Activated T-helper 2 cell treated with anti-CD3 and anti-CD28 coated beads, Interferon-gamma antibody, Interleukin-2, Interleukin-4, amounts not matched to agents 10 μg/mL and 5 μg/mL and 100 μg/mL, durations not matched to agents 14 hours and 24 hours and 36 hours (primary cell): ENCODE data around the gene EIF4E. TPM values are rescaled to one million over a fixed set of nuclear protein-coding genes. Genes with fewer than 3 reads are reported as not detected.
"Not testable (repeated sequence)": the region's sequence is repeated elsewhere in the genome, so short reads cannot be mapped to it uniquely, and the experiment has no call there.

Source experiments
- DNase-seq: peaks from one replicate; pipeline ENCODE4 v3.0.0; 2021; ENCODE audit warnings: low spot score
- H3K27ac Mint-ChIP-seq: one replicate; pipeline ENCODE4 v1.8.0; 2021; ENCODE audit warnings: mixed read lengths
- H3K27me3 Mint-ChIP-seq: one replicate; pipeline ENCODE4 v1.8.0; 2021; ENCODE audit warnings: low read depth, mixed read lengths
- H3K36me3 Mint-ChIP-seq: one replicate; pipeline ENCODE4 v1.8.0; 2021; ENCODE audit warnings: low read depth, mixed read lengths
- H3K4me1 Mint-ChIP-seq: one replicate; pipeline ENCODE4 v1.8.0; 2021; ENCODE audit warnings: low read depth, mixed read lengths
- H3K4me3 Mint-ChIP-seq: one replicate; pipeline ENCODE4 v1.8.0; 2021; ENCODE audit warnings: low read depth, mild to moderate bottlenecking, moderate library complexity, mixed read lengths
- H3K9me3 Mint-ChIP-seq: one replicate; pipeline ENCODE4 v1.8.0; 2021; ENCODE audit warnings: mixed read lengths
- intact Hi-C: fragments of 100-400 bp; cut with micrococcal nuclease; formaldehyde crosslinking; loops from one replicate; pipeline ENCODE4 v1.15.1; 2023
- total RNA-seq: library from RNA; stranded (reverse); gene quantifications from 2 replicates; pipeline ENCODE4 v1.2.3, GENCODE V29; 2022

EIF4E gene
- total RNA-seq, 1 donor from 2014 or later, result 153 TPM

DNA sequence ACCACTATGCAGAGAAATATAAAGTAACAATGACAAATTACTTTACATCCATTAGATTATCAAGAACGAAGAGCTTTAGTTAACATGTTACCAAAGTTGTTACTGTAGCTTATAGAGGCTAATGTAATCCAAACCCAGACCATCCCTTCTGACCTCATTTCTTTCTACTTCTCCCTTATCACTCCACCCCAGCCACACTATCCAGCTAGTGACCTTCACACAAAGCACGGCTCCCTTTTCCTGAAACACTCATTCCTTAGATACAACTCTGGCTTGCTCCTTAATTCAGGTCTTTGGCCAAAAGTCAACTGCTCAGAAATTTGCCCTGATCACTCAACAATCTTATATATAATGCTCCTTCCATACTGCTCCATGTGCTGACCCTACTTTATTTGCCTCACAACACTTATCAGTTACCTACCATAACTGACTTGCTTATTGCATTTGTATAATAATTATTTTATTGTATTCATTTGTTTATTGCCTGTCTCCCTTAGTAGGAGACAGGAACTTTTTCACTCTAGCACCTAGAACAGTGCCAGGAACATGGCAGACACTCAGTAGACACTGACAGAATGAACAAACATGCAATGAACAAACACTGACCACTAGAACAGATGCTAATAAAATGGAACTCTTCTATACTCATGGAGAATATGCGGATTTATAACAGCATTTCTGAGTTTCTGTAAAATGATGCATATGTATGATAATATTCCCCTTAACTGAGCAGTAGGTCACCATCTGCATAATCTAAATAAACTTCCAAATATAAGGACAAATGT lies 67.6 kb downstream of the EIF4E start:
- DNase-seq, result no peak
- Mint-ChIP-seq H3K36me3 (no peaks in the 10 kb centered on the region), H3K4me3 (no peak overlapping the region), H3K27me3 (peaks cover 3% of the 10 kb centered on the region), H3K9me3 (no peaks in the 10 kb centered on the region), H3K4me1 (peaks cover 3% of the 10 kb centered on the region), H3K27ac (no peak overlapping the region)
- intact Hi-C loops, result loop anchor here (10.0 kb wide), 1 partner anchor 396 kb away; no protein-coding TSS in a partner anchor

DNA sequence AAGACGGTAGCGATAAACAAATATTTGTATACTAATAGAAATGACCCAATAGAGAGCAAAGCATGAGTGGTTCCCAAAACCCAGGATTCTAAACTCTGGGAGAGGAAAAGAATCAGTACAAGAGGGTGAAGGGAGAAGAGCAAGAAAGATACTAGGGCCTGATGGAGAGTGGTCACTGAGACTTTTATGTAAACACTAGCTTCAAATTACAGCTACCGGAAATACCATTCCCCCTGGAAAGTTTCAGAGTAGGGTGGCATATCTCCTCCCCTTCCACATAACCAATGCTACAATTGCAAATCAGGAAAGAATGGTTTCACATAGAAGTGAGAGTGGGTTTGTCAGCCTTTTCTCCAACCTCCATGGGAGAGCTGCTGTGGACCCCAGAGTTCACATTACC lies 77.1 kb downstream of the EIF4E start:
- intact Hi-C loops, result no loop called here
- H3K4me1 Mint-ChIP-seq, result no peaks in the 10 kb centered on the region
- H3K36me3 Mint-ChIP-seq, result no peaks in the 10 kb centered on the region
- H3K27me3 Mint-ChIP-seq, result peaks cover 30% of the 10 kb centered on the region
- no peak for DNase-seq
- peaks cover 5% of the 10 kb centered on the region for H3K9me3 Mint-ChIP-seq
- no peak overlapping the region for H3K4me3 Mint-ChIP-seq
- no peak overlapping the region for H3K27ac Mint-ChIP-seq

DNA sequence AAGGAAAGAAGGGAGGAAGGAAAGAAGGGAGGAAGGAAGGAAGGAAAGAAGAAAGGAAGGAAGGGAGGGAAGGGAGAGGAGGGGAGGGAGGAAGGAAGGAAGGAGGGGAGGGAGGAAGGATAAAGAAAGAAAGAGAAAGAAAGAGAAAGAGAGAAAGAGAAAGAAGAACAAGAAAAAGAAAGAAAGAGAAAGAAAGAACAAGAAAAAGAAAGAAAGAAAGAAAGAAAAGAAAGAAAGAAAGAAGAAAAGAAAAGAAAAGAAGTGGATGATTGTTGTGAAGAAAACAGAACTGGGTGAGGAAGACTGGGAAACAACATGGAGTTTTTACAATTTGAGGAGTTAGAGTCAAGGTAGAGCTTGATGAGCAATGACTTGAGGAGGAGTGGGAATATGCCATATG lies 78.0 kb downstream of the EIF4E start:
- no peaks in the 10 kb centered on the region for H3K4me1 Mint-ChIP-seq
- no peaks in the 10 kb centered on the region for H3K36me3 Mint-ChIP-seq
- H3K27ac Mint-ChIP-seq, result no peak overlapping the region
- H3K27me3 Mint-ChIP-seq, result peaks cover 27% of the 10 kb centered on the region
- no peak overlapping the region for H3K4me3 Mint-ChIP-seq
- DNase-seq, result no peak
- intact Hi-C loops, result no loop called here
- H3K9me3 Mint-ChIP-seq, result peaks cover 12% of the 10 kb centered on the region

DNA sequence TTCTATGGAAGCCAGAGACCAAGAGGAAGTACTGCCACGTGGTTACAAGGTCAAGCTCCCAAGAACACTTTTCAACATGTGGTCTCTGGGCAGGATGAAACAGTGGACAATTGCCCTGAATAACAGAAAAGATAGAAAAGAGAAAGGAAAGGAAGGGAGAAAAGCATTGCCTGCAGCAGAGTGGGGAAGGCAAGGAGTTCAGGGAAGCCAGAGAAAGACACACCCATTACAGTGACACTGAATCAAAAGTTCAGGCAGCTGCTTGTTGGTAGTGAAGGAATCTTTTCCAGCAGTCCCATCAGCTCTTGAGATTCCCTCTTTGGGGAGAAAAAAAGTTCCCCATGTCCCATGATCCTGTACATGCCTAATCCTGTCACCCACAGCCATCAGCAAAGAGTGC lies 80.5 kb downstream of the EIF4E start:
- Mint-ChIP-seq H3K36me3 (peaks cover 3% of the 10 kb centered on the region), H3K27me3 (peaks cover 17% of the 10 kb centered on the region), H3K27ac (no peak overlapping the region), H3K9me3 (peaks cover 18% of the 10 kb centered on the region), H3K4me3 (no peak overlapping the region), H3K4me1 (no peaks in the 10 kb centered on the region)
- no peak for DNase-seq
- intact Hi-C loops, result no loop called here

DNA sequence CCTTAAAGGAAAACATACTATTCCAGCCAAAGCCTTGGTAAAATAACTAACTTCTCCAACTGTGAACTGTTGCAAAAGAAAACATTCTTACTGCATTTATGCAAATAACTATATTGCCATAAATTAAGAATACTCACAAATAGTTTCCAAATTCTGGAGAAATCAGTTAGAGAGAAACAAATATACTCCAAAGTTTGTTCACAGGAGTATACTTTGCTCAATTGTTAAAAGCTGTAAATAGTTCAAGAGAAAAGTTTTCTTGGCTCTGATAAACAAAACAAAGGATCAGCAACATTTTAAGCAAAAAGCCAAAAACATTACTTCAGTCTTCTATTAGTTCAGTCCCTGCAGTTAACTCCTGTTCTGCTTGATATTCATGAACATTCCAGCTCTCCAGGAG lies 83.0 kb downstream of the EIF4E start:
- Mint-ChIP-seq H3K27me3 (no peaks in the 10 kb centered on the region), H3K4me3 (no peak overlapping the region), H3K36me3 (peaks cover 3% of the 10 kb centered on the region), H3K27ac (no peak overlapping the region), H3K4me1 (no peaks in the 10 kb centered on the region), H3K9me3 (peaks cover 27% of the 10 kb centered on the region)
- intact Hi-C loops, result no loop called here
- DNase-seq, result no peak

DNA sequence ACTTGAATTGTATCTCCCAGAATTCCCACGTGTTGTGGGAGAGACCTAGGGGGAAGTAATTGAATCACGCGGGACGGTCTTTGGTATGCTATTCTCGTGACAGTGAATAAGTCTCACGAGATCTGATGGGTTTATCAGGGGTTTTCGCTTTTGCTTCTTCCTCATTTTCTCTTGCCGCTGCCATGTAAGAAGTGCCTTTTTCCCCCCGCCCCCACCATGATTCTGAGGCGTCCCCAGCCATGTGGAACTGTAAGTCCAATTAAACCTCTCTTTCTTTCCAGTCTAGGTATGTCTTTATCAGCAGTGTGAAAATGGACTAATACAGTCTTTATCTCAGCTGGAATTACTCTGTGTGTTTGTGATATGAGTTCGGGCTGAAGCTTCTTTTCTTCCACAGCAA lies 86.0 kb downstream of the EIF4E start:
- not testable (repeated sequence) for H3K4me3 Mint-ChIP-seq, H3K27ac Mint-ChIP-seq
- peaks cover 27% of the 10 kb centered on the region for H3K9me3 Mint-ChIP-seq

DNA sequence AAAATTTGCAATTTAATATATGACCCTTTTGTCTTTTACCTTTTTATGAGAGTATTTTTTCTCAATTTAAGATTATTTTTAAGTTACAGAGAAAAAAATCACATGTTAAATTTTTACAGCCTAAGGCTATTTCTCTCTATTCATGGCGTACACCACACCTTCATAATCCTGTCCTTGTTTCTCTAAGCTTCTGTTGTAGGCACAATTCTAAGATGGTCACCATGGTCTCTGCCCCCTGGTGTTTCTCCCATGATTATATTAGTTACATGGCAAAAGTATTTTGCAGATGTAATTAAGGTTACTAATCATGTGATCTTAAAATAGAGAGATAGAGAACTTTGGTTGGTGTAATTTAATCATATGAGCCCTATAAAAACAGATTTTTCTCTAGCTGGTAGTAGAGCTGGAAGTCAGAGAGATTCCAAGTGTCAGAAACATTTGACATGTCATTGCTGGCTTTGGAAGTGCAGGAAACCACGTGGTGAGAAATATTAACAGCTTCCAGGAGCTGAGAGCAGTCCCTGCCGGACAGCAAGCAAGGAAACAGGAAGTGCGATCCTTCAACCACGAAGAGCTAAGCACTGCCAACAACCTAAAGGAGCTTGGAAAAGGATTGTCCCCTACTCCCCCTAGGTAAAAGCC lies 89.8 kb downstream of the EIF4E start:
- Mint-ChIP-seq H3K27ac (no peak overlapping the region), H3K9me3 (peaks cover 8% of the 10 kb centered on the region), H3K4me1 (no peaks in the 10 kb centered on the region), H3K27me3 (peaks cover 2% of the 10 kb centered on the region), H3K4me3 (no peak overlapping the region), H3K36me3 (no peaks in the 10 kb centered on the region)
- intact Hi-C loops, result no loop called here
- DNase-seq, result no peak

More for the DNA sequence above, 86.0 kb downstream of the EIF4E start:
- H3K36me3 Mint-ChIP-seq, H3K27me3 Mint-ChIP-seq, H3K4me1 Mint-ChIP-seq, intact Hi-C loops, DNase-seq: not testable (repeated sequence)

DNA sequence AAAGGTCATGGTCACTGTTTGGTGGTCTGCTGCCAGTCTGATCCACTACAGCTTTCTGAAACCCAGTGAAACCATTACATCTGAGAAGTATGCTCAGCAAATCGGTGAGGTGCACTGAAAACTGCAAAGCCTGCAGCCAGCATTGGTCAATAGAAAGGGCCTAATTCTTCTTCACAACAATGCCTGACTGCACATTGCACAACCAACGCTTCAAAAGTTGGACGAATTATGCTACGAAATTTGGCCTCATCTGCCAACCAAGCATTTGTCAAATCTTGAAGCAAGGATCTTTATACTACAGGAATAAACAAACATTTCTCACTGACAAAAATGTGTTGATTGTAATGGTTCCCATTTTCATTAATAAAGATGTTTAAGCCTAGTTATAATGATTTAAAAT lies 90.4 kb downstream of the EIF4E start:
- H3K4me3 Mint-ChIP-seq, result no peak overlapping the region
- peaks cover 2% of the 10 kb centered on the region for H3K27me3 Mint-ChIP-seq
- H3K27ac Mint-ChIP-seq, result no peak overlapping the region
- DNase-seq, result no peak
- no peaks in the 10 kb centered on the region for H3K36me3 Mint-ChIP-seq
- no peaks in the 10 kb centered on the region for H3K4me1 Mint-ChIP-seq
- peaks cover 8% of the 10 kb centered on the region for H3K9me3 Mint-ChIP-seq
- intact Hi-C loops, result no loop called here

DNA sequence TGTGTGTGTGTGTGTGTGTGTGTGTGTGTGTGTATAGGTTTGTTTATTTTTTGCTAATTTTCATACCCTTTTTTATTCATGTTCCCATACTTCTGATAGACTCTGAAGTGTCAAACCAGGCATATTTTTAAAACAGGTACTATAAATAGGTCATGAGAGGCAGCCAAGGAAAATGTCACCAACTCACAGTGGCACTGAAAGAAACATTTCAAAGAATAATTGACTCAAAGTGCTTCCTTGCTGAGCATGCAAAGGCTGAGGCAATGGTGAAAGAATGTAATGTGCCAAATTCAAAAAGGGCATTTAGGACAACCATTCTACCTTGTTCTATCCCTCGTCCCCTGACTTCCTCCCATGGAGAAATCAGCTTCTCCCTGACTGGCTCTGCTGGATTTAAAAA lies 95.5 kb downstream of the EIF4E start:
- Mint-ChIP-seq H3K27ac (no peak overlapping the region), H3K9me3 (no peaks in the 10 kb centered on the region), H3K4me1 (peaks cover 2% of the 10 kb centered on the region), H3K4me3 (no peak overlapping the region), H3K27me3 (peaks cover 6% of the 10 kb centered on the region), H3K36me3 (no peaks in the 10 kb centered on the region)
- intact Hi-C loops, result no loop called here
- no peak for DNase-seq

DNA sequence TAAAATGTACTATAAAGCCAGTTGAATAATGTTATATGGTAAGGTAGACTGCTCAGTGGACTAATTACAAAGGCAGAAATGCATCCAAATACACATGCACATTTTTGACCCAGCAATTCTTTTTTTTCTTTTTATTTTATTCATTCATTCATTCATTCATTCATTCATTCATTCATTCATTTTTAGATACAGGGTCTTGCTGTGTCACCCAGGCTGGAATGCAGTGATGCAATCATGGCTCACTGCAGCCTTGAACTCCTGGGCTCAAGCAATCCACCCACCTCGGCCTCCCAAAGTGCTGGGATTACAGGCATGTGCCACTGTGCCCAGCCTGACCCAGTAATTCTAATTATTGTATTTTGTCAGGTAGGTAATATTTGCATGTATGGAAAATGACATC lies 97.9 kb downstream of the EIF4E start:
- peaks cover 15% of the 10 kb centered on the region for H3K27me3 Mint-ChIP-seq
- intact Hi-C loops, H3K9me3 Mint-ChIP-seq, H3K4me3 Mint-ChIP-seq, H3K4me1 Mint-ChIP-seq, DNase-seq, H3K27ac Mint-ChIP-seq, H3K36me3 Mint-ChIP-seq: not testable (repeated sequence)

Other genes with a start within 250 kb of the EIF4E start
- gene METAP1, start 66.6 kb upstream of the EIF4E start, total RNA-seq, result 58.2 and 58.7 TPM in 2 replicates
- 93.8 and 98.6 TPM in 2 replicates for gene ADH5, start 159.7 kb upstream of the EIF4E start, total RNA-seq
- gene ADH4, start 215.2 kb upstream of the EIF4E start, total RNA-seq, result not detected in 2 replicates